OCI-LY7 (cell line): ENCODE results near the gene PANK4.

ENCODE experiments used
- CTCF ChIP-seq: fragments of 200-600 bp; sonication (generic); conservative IDR thresholded peaks from 2 replicates; pipeline ENCODE4 v1.5.1; 2014; ENCODE audit warnings: mild to moderate bottlenecking, antibody characterized with exemption, low read length, moderate library complexity, mixed read lengths
- EZH2phosphoT487 ChIP-seq: fragments of 200-600 bp; sonication (generic); IDR thresholded peaks from 2 replicates; pipeline ENCODE4 v1.6.1; 2018; ENCODE audit warnings: low read depth, borderline replicate concordance, mild to moderate bottlenecking, mixed run types, antibody characterized with exemption, low read length, moderate library complexity, mixed read lengths

DNA sequence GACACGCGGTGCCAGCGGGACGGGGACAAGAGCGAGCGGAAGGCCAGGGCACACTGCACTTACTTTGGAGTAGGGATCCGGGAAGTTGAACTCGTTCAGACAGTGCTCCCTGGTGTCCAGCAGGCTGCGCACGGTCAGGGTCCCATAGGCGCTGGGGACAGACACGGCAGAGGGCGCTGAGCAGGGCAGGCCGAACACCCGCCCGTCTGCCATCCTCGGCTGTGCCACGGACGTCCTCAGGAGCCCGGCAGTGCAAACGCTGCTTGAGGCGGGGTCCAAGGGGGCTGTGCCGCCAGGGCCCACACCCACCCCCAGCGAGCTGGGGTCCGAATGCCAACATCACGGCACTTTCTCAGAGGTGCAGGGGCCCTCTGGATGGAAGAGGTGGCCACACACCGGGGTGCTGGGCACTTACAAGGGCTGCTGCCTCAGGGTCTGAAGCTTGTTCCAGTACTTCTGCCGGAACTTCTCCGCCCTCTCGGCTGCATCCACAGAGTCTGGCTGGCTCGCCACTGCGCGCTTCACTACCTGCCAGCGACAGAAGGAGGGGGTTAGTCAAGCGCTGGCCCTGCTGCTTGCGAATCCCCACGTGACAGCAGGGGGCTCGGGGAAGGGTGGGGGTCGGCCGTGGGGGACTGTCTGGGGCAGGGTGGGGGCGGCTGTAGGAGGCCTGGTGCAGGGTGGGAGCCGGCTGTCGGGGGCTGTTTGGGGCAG, 12.3 kb downstream of the PANK4 start:
- TF ChIP-seq EZH2phosphoT487 (no peak), CTCF (no peak)
